SU-DHL-6 (cell line): Measurements from ENCODE around the gene USP16.

Experiments
- H2AFZ ChIP-seq: fragments of 200-600 bp; sonication (generic); 2 replicates; pipeline ENCODE4 v1.6.1; 2014; ENCODE audit warnings: low read depth, mild to moderate bottlenecking, moderate library complexity, mixed read lengths, antibody characterized with exemption, low read length; ENCODE audit not compliant: severe bottlenecking
- H3F3A ChIP-seq: fragments of 200-600 bp; shearing (Covaris generic); 2 replicates; pipeline ENCODE4 v1.6.0; 2016; ENCODE audit warnings: antibody characterized with exemption, mild to moderate bottlenecking; ENCODE audit not compliant: insufficient read depth
- H3K27ac ChIP-seq: fragments of 200-600 bp; sonication (generic); 2 replicates; pipeline ENCODE4 v1.5.1; 2016; ENCODE audit warnings: low read depth, mild to moderate bottlenecking, low read length, moderate library complexity, mixed read lengths
- H3K27me3 ChIP-seq: fragments of 200-600 bp; sonication (generic), shearing (Covaris generic); 2 replicates; pipeline ENCODE4 v1.6.0; 2014; ENCODE audit warnings: mild to moderate bottlenecking, low read length
- H3K36me3 ChIP-seq: fragments of 200-600 bp; sonication (generic); 2 replicates; pipeline ENCODE4 v1.6.1; 2014; ENCODE audit warnings: mild to moderate bottlenecking, low read length, mixed read lengths
- H3K4me2 ChIP-seq: fragments of 300-600, 200-600 bp; shearing (Covaris generic), sonication (generic); 2 replicates; pipeline ENCODE4 v1.6.0; 2014; ENCODE audit warnings: low read length, low read depth, mild to moderate bottlenecking; ENCODE audit not compliant: poor library complexity, severe bottlenecking
- H3K4me3 ChIP-seq: fragments of 200-600 bp; sonication (generic); 2 replicates; pipeline ENCODE4 v1.5.1; 2014; ENCODE audit warnings: antibody characterized with exemption, low read length, mild to moderate bottlenecking, mixed read lengths; ENCODE audit not compliant: insufficient read depth, poor library complexity, severe bottlenecking
- H3K79me2 ChIP-seq: fragments of 200-600 bp; sonication (generic); 2 replicates; pipeline ENCODE4 v1.6.1; 2014; ENCODE audit warnings: mild to moderate bottlenecking, low read length, moderate library complexity; ENCODE audit not compliant: insufficient read depth
- H3K9ac ChIP-seq: fragments of 200-600 bp; sonication (generic); 2 replicates; pipeline ENCODE4 v1.7.0; 2014; ENCODE audit warnings: mild to moderate bottlenecking, low read length
- H3K9me2 ChIP-seq: fragments of 200-600 bp; sonication (generic); replicated peaks from 2 replicates; pipeline ENCODE4 v1.6.1; 2014; ENCODE audit warnings: low read length; ENCODE audit not compliant: insufficient read depth
- H3K9me3 ChIP-seq: fragments of 200-600 bp; sonication (generic); 2 replicates; pipeline ENCODE4 v1.6.1; 2014; ENCODE audit warnings: low read length, mixed read lengths; ENCODE audit not compliant: insufficient read depth
- H4K20me1 ChIP-seq: fragments of 200-600 bp; sonication (generic); 2 replicates; pipeline ENCODE4 v1.6.1; 2014; ENCODE audit warnings: low read depth, mild to moderate bottlenecking, antibody characterized with exemption, low read length, moderate library complexity, mixed read lengths
- CTCF ChIP-seq: fragments of 200-600 bp; sonication (generic); IDR thresholded peaks from one replicate; pipeline ENCODE4 v1.5.1; 2017; ENCODE audit warnings: antibody characterized with exemption, mild to moderate bottlenecking, low read length, moderate library complexity; ENCODE audit not compliant: insufficient read depth, poor library complexity, severe bottlenecking
- EZH2phosphoT487 ChIP-seq: fragments of 200-600 bp; sonication (generic), shearing (Covaris generic); conservative IDR thresholded peaks from 2 replicates; pipeline ENCODE4 v1.6.1; 2018; ENCODE audit warnings: mild to moderate bottlenecking, antibody characterized with exemption, low read length, moderate library complexity, mixed read lengths

USP16 gene

GRCh38 chr21:28992526-28993292 lies 31.8 kb upstream of the USP16 start, which contains the start of gene LTN1:
Gene LTN1 (minus strand): TSS chr21:28992877. CDS start chr21:28992805, 72 bp downstream.
- H2AFZ ChIP-seq: peak within 1 kb of the TSS; percentile 78
- H3K9me3 ChIP-seq: no peaks in the 10 kb centered on the region
- peaks cover 9% of the 10 kb centered on the region for H3F3A ChIP-seq
- H3K27me3 ChIP-seq: no peaks in the 10 kb centered on the region
- peak within 1 kb of the TSS; percentile 99 for H3K4me2 ChIP-seq
- H4K20me1 ChIP-seq: no peaks in the 10 kb centered on the region
- H3K9ac ChIP-seq: peak within 1 kb of the TSS; percentile 85
- no peaks in the 10 kb centered on the region for H3K9me2 ChIP-seq
- H3K4me3 ChIP-seq: peak within 1 kb of the TSS; percentile 94
- peaks cover 47% of the 10 kb centered on the region for H3K79me2 ChIP-seq
- TF ChIP-seq EZH2phosphoT487 (no peak), CTCF (no peak)
- H3K27ac ChIP-seq: peak within 1 kb of the TSS; percentile 81
- H3K36me3 ChIP-seq: no peaks in the 10 kb centered on the region

- Histone ChIP-seq H4K20me1 (no peaks in the 10 kb centered on the region), H2AFZ (peak overlapping the region; percentile 78)
Measured at GRCh38 chr21:28993293-28993629, 31.2 kb upstream of the USP16 start.

DNA sequence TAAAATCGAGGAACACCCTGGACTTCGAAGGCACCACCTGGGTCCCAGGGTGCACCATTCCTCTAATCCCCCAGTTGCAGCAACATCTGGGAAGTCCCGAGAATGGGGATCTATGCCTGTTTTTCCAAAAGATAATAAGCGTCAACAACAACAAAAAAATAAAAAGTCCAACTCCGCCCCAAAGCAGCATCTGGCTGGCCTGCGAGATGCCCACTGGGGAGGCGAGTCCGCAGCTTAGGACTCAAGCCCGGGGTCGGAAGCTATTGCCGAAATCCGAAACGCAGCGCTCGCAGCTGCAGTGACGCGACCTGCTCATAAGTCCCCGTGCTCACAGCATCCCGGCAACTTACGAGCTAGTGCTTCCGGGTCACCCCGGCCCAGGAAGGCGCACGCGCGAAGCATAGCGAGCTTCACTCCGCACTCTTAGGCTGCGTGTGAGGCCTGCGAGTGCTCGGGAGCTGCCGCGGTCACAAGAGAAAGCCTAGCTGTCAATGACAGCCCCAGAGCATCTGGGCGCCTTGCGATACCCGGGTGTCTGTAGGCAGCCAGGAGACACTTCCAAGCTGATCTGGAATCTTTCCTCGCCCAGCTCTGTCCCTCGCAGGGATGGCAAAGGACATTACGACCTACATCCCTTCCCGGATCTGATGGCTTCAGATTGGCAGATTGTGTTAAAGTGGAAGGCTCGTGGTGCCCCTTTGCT lies 21.9 kb upstream of the USP16 start:
- H3F3A ChIP-seq: peaks cover 21% of the 10 kb centered on the region
- TF ChIP-seq CTCF (no peak), EZH2phosphoT487 (no peak)
- H4K20me1 ChIP-seq: no peaks in the 10 kb centered on the region
- H3K4me2 ChIP-seq: peak overlapping the region; percentile 96
- H3K27me3 ChIP-seq: no peaks in the 10 kb centered on the region
- no peaks in the 10 kb centered on the region for H3K9me2 ChIP-seq
- no peaks in the 10 kb centered on the region; the same call in 1 of the 2 replicates for H3K79me2 ChIP-seq
- peak overlapping the region; percentile 70 for H3K27ac ChIP-seq
- no peaks in the 10 kb centered on the region for H3K36me3 ChIP-seq
- peak overlapping the region; percentile 85 for H3K9ac ChIP-seq
- no peaks in the 10 kb centered on the region for H3K9me3 ChIP-seq
- H2AFZ ChIP-seq: peak overlapping the region; percentile 66
- H3K4me3 ChIP-seq: peak overlapping the region; percentile 95

More at GRCh38 chr21:28993293-28993629, 31.2 kb upstream of the USP16 start:
- no peaks in the 10 kb centered on the region for H3K9me2 ChIP-seq
- H3K4me3 ChIP-seq: peak overlapping the region; percentile 59
- H3K4me2 ChIP-seq: peak overlapping the region; percentile 94
- no peaks in the 10 kb centered on the region for H3K36me3 ChIP-seq
- no peak for TF ChIP-seq EZH2phosphoT487
- TF ChIP-seq CTCF: no peak
- peak overlapping the region; percentile 68 for H3K27ac ChIP-seq
- peaks cover 13% of the 10 kb centered on the region for H3F3A ChIP-seq
- peak overlapping the region; percentile 70 for H3K9ac ChIP-seq
- H3K9me3 ChIP-seq: no peaks in the 10 kb centered on the region
- peaks cover 41% of the 10 kb centered on the region for H3K79me2 ChIP-seq
- H3K27me3 ChIP-seq: no peaks in the 10 kb centered on the region
